Keratinocyte (primary cell): ENCODE results near the gene REPIN1. TPM values are rescaled to one million over a fixed set of nuclear protein-coding genes. Genes with fewer than 3 reads are reported as not detected.

Experiments
- DNase-seq: peaks from one replicate; pipeline ENCODE4 v3.0.0-alpha.2; 2011; ENCODE audit warnings: low read depth, missing footprints, low spot score
- FAIRE-seq: peaks from 2 replicates; lab custom pipeline; 2011; peaks lifted over from hg19 to GRCh38; lab: Jason Lieb, UNC
- H2AFZ ChIP-seq: 2 replicates; pipeline ENCODE4 v1.6.0; 2012; ENCODE audit warnings: low read length, control low read depth, inconsistent platforms; ENCODE audit not compliant: control insufficient read depth
- H3K27ac ChIP-seq: 2 replicates; pipeline ENCODE4 v1.5.1; 2011; ENCODE audit warnings: low read length; ENCODE audit not compliant: control insufficient read depth, insufficient read depth
- H3K27me3 ChIP-seq: 3 replicates; pipeline ENCODE4 v1.6.0; 2011; ENCODE audit warnings: low read length; ENCODE audit not compliant: control insufficient read depth, insufficient read depth; ENCODE audit errors: extremely low read depth
- H3K36me3 ChIP-seq, 2 experiments: 2 replicates in 1 of 2; 3 replicates in 1 of 2; pipeline ENCODE4 v1.5.1; 2011; ENCODE audit warnings: low read length in 2 of 2, mild to moderate bottlenecking in 1 of 2; ENCODE audit not compliant: control insufficient read depth in 2 of 2, insufficient read depth in 2 of 2; ENCODE audit errors: extremely low read depth in 1 of 2
- H3K4me1 ChIP-seq: 3 replicates; pipeline ENCODE4 v1.5.1; 2011; ENCODE audit warnings: low read length; ENCODE audit not compliant: control insufficient read depth, insufficient read depth; ENCODE audit errors: extremely low read depth
- H3K4me2 ChIP-seq: 3 replicates; pipeline ENCODE4 v1.6.0; 2011; ENCODE audit warnings: low read depth, low read length; ENCODE audit not compliant: control insufficient read depth, insufficient read depth; ENCODE audit errors: extremely low read depth
- H3K4me3 ChIP-seq, 3 experiments: fragments of 200-600 bp in 1 of 3; sonication (generic) in 1 of 3; 2 replicates in 2 of 3; 3 replicates in 1 of 3; pipeline ENCODE4 v1.5.1; 2011 to 2016; ENCODE audit warnings: low read length in 3 of 3, mild to moderate bottlenecking in 3 of 3, control low read depth in 2 of 3, inconsistent platforms in 1 of 3, low read depth in 1 of 3, mixed read lengths in 1 of 3, mixed run types in 1 of 3, moderate library complexity in 1 of 3; ENCODE audit not compliant: control insufficient read depth in 2 of 3, insufficient read depth in 2 of 3; ENCODE audit errors: extremely low read depth in 1 of 3
- H3K79me2 ChIP-seq: 2 replicates; pipeline ENCODE4 v1.6.0; 2012; ENCODE audit warnings: low read length; ENCODE audit not compliant: control insufficient read depth, insufficient read depth
- H3K9ac ChIP-seq: 3 replicates; pipeline ENCODE4 v1.6.0; 2011; ENCODE audit warnings: low read length; ENCODE audit not compliant: control insufficient read depth, insufficient read depth; ENCODE audit errors: extremely low read depth
- H3K9me1 ChIP-seq: 3 replicates; pipeline ENCODE4 v1.6.0; 2011; ENCODE audit warnings: low read length; ENCODE audit not compliant: control insufficient read depth, insufficient read depth; ENCODE audit errors: extremely low read depth
- H3K9me3 ChIP-seq: 2 replicates; pipeline ENCODE4 v1.5.1; 2012; ENCODE audit warnings: low read depth, low read length; ENCODE audit not compliant: control insufficient read depth
- H4K20me1 ChIP-seq: 3 replicates; pipeline ENCODE4 v1.6.0; 2011; ENCODE audit warnings: low read length; ENCODE audit not compliant: control insufficient read depth, insufficient read depth; ENCODE audit errors: extremely low read depth
- EZH2 ChIP-seq: IDR thresholded peaks from one replicate; pipeline ENCODE4 v1.6.1; 2012; ENCODE audit warnings: inconsistent platforms, mild to moderate bottlenecking, low read length, moderate library complexity
- dilution Hi-C: fragments of 300-500 bp; cut with MboI; formaldehyde crosslinking; loops from one replicate; pipeline ENCODE4 v1.7.0; 2020; ENCODE audit warnings: low sequenced_read_pairs; ENCODE audit not compliant: extremely low pct_ligation_motif_present
- polyA plus RNA-seq, 5 experiments: library from polyadenylated mRNA; depleted of rRNA in 3 of 5; stranded (reverse) in 3 of 5; stranded (forward) in 1 of 5; unstranded in 1 of 5; fragments of >200 nt; gene quantifications; 1 replicate in 1 of 5; 2 replicates in 3 of 5; 3 replicates in 1 of 5; pipeline versions ENCODE4 v1.2.1 to v1.2.3, GENCODE V29; 2011 to 2012; ENCODE audit warnings: missing spikeins in 2 of 5, low read depth in 1 of 5, low replicate concordance in 1 of 5
- TF ChIP-seq, protein P1 (sequence below), 3 experiments: IDR thresholded peaks in 1 of 3; conservative IDR thresholded peaks in 1 of 3; optimal IDR thresholded peaks in 1 of 3; 2 replicates in 2 of 3; 3 replicates in 1 of 3; pipeline versions ENCODE3 to v1.5.1; 2011; ENCODE audit warnings: low read length in 3 of 3, mild to moderate bottlenecking in 3 of 3, moderate library complexity in 2 of 3, control low read depth in 1 of 3, inconsistent platforms in 1 of 3; ENCODE audit not compliant: insufficient read depth in 2 of 3; ENCODE audit errors: extremely low read depth in 1 of 3

Gene REPIN1
- polyA plus RNA-seq, 1 donor (not counting 4 experiments of a cell fraction or from before 2014, with no cell fraction given) = 9.3 TPM

DNA sequence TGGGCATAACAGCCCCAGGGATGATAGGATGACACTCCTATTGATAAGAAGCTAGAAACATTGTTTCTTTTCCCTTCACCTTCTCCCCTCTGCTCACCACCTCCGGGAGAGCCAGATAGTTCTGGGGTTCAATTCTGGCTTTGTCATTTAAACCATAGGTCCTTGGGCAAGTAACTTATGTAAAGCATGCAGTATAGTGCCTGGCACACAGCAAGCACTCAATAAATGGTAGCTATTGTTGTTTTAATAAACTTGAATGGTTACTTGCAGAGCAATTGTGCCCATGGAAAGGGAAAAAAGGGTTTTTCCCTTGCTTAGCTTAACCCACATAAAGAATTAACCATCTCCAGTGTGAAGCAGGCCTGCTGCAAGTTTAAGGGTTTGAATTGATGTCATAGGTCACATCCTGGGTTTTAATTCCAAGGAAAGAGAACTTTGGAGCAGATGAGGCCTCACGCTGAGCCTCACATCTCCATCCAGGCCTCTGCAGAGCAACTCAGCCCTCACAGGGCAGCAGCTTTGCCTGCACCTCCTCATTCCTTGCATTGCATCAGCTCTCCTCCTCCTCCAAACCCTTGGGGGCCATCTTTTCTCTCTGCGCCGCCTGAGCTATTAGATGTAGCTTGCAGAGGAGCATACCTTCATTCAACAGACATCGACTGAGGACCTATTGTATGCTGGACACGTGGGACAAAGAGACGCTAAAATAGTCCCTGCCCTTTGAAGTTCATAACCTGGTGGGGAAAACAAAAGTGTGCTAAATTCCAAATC is 33.4 kb downstream of the REPIN1 start:
- FAIRE-seq (no peak), DNase-seq (no peak)
- no peak overlapping the region for H3K4me3 ChIP-seq
- H3K27ac ChIP-seq = no peak overlapping the region
- H3K27me3 ChIP-seq = no peaks in the 10 kb centered on the region
- H3K79me2 ChIP-seq = no peaks in the 10 kb centered on the region
- H3K4me2 ChIP-seq = no peak overlapping the region
- H3K9me1 ChIP-seq = no peaks in the 10 kb centered on the region
- TF ChIP-seq, protein P1, sequence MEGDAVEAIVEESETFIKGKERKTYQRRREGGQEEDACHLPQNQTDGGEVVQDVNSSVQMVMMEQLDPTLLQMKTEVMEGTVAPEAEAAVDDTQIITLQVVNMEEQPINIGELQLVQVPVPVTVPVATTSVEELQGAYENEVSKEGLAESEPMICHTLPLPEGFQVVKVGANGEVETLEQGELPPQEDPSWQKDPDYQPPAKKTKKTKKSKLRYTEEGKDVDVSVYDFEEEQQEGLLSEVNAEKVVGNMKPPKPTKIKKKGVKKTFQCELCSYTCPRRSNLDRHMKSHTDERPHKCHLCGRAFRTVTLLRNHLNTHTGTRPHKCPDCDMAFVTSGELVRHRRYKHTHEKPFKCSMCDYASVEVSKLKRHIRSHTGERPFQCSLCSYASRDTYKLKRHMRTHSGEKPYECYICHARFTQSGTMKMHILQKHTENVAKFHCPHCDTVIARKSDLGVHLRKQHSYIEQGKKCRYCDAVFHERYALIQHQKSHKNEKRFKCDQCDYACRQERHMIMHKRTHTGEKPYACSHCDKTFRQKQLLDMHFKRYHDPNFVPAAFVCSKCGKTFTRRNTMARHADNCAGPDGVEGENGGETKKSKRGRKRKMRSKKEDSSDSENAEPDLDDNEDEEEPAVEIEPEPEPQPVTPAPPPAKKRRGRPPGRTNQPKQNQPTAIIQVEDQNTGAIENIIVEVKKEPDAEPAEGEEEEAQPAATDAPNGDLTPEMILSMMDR (optimal IDR thresholded peaks at IDR 0.05 in 1 of 3, IDR thresholded peaks at IDR 0.05 in 1 of 3, conservative IDR thresholded peaks at IDR 0.05 in 1 of 3; ENCODE audit: extremely low read depth in 1 of 3, insufficient read depth in 2 of 3, low read length in 3 of 3) = no peak
- H3K9me3 ChIP-seq = no peaks in the 10 kb centered on the region
- H2AFZ ChIP-seq = no peak overlapping the region
- dilution Hi-C loops = no loop called here
- H4K20me1 ChIP-seq = no peaks in the 10 kb centered on the region
- no peaks in the 10 kb centered on the region for H3K36me3 ChIP-seq
- peaks cover 24% of the 10 kb centered on the region for H3K4me1 ChIP-seq
- no peak overlapping the region for H3K9ac ChIP-seq

- H3K4me3 ChIP-seq = no peak overlapping the region
- peaks cover 24% of the 10 kb centered on the region for H3K4me1 ChIP-seq
- H3K79me2 ChIP-seq = no peaks in the 10 kb centered on the region
- no peaks in the 10 kb centered on the region for H3K9me1 ChIP-seq
- no peaks in the 10 kb centered on the region for H4K20me1 ChIP-seq
- H3K9ac ChIP-seq = no peak overlapping the region
- FAIRE-seq (no peak), DNase-seq (no peak)
- H2AFZ ChIP-seq = no peak overlapping the region
- H3K27me3 ChIP-seq = no peaks in the 10 kb centered on the region
- H3K4me2 ChIP-seq = no peak overlapping the region
- dilution Hi-C loops = no loop called here
- no peak overlapping the region for H3K27ac ChIP-seq
- no peaks in the 10 kb centered on the region for H3K9me3 ChIP-seq
- TF ChIP-seq, protein P1 (optimal IDR thresholded peaks at IDR 0.05 in 1 of 3, IDR thresholded peaks at IDR 0.05 in 1 of 3, conservative IDR thresholded peaks at IDR 0.05 in 1 of 3; ENCODE audit: extremely low read depth in 1 of 3, insufficient read depth in 2 of 3, low read length in 3 of 3) = no peak
- TF ChIP-seq EZH2 = no peak
- no peaks in the 10 kb centered on the region for H3K36me3 ChIP-seq
Observed at GRCh38 chr7:150402671-150403321, 34.2 kb downstream of the REPIN1 start.
